ENCODE results near the gene NDUFA12. TPM values are rescaled to one million over a fixed set of nuclear protein-coding genes. Genes with fewer than 3 reads are reported as not detected.

NDUFA12 gene
- total and polyA plus RNA-seq, 2 of the 13 experiments (the other 11 are each of a cell fraction or from before 2014, with no cell fraction given), result 101 to 173 TPM

- peak; percentile 96 for TF ChIP-seq POLR2G (IDR thresholded peaks at IDR 0.05; ENCODE audit: low read depth, low read length)
- TF ChIP-seq, protein P1, sequence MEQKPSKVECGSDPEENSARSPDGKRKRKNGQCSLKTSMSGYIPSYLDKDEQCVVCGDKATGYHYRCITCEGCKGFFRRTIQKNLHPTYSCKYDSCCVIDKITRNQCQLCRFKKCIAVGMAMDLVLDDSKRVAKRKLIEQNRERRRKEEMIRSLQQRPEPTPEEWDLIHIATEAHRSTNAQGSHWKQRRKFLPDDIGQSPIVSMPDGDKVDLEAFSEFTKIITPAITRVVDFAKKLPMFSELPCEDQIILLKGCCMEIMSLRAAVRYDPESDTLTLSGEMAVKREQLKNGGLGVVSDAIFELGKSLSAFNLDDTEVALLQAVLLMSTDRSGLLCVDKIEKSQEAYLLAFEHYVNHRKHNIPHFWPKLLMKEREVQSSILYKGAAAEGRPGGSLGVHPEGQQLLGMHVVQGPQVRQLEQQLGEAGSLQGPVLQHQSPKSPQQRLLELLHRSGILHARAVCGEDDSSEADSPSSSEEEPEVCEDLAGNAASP (CRISPR knock-in tag; IDR thresholded peaks at IDR 0.05; ENCODE audit: borderline replicate concordance), result 0 out of 2 replicates have a peak, but pooled peaks have one; percentile 60
- no peak for TF ChIP-seq ATF4 (CRISPR knock-in tag; IDR thresholded peaks at IDR 0.05)
- TF ChIP-seq, protein P2, sequence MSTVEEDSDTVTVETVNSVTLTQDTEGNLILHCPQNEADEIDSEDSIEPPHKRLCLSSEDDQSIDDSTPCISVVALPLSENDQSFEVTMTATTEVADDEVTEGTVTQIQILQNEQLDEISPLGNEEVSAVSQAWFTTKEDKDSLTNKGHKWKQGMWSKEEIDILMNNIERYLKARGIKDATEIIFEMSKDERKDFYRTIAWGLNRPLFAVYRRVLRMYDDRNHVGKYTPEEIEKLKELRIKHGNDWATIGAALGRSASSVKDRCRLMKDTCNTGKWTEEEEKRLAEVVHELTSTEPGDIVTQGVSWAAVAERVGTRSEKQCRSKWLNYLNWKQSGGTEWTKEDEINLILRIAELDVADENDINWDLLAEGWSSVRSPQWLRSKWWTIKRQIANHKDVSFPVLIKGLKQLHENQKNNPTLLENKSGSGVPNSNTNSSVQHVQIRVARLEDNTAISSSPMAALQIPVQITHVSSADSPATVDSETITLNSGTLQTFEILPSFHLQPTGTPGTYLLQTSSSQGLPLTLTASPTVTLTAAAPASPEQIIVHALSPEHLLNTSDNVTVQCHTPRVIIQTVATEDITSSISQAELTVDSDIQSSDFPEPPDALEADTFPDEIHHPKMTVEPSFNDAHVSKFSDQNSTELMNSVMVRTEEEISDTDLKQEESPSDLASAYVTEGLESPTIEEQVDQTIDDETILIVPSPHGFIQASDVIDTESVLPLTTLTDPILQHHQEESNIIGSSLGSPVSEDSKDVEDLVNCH (CRISPR knock-in tag; IDR thresholded peaks at IDR 0.05), result no peak
- no peak for TF ChIP-seq SMAD1 (CRISPR knock-in tag; IDR thresholded peaks at IDR 0.05; ENCODE audit: borderline replicate concordance, low read depth)
- TF ChIP-seq ZNF276 (CRISPR knock-in tag; IDR thresholded peaks at IDR 0.05; ENCODE audit: low read depth), result peak; percentile 85
- TF ChIP-seq ZNF12 (CRISPR knock-in tag; IDR thresholded peaks at IDR 0.05), result no peak
- TF ChIP-seq NFKB2 (CRISPR knock-in tag; IDR thresholded peaks at IDR 0.05; ENCODE audit: borderline replicate concordance), result peak; percentile 96
- TF ChIP-seq ZNF788 (CRISPR knock-in tag; IDR thresholded peaks at IDR 0.05; ENCODE audit: borderline replicate concordance), result peak; percentile 96; the same call in 1 of the 2 replicates
- TF ChIP-seq ZNF24 (IDR thresholded peaks at IDR 0.05), result no peak
- 0 out of 2 replicates have a peak, but pooled peaks have one; percentile 32 for TF ChIP-seq MEF2D (CRISPR knock-in tag; IDR thresholded peaks at IDR 0.05)
- no peak for TF ChIP-seq ZNF512B (CRISPR knock-in tag; IDR thresholded peaks at IDR 0.05; ENCODE audit: borderline replicate concordance)
- TF ChIP-seq MZF1 (CRISPR knock-in tag; IDR thresholded peaks at IDR 0.05; ENCODE audit: borderline replicate concordance), result no peak
- TF ChIP-seq HIVEP1 (CRISPR knock-in tag; IDR thresholded peaks at IDR 0.05), result peak; percentile 76; the same call in 1 of the 2 replicates
- TF ChIP-seq HNRNPK (IDR thresholded peaks at IDR 0.05; ENCODE audit: low read depth, low read length, poor library complexity, severe bottlenecking), result no peak
- TF ChIP-seq ZNF598 (CRISPR knock-in tag; IDR thresholded peaks at IDR 0.05; ENCODE audit: borderline replicate concordance), result peak; percentile 43; the same call in 1 of the 2 replicates
- TF ChIP-seq ZNF562 (CRISPR knock-in tag; IDR thresholded peaks at IDR 0.05; ENCODE audit: borderline replicate concordance), result no peak
- peak; percentile 68 for TF ChIP-seq FOSL2 (CRISPR knock-in tag; IDR thresholded peaks at IDR 0.05)
These were observed at the start of gene NDUFA12 (continued) for GRCh38 chr12:95003213-95003920.
